Muscle layer of duodenum (tissue), 2 donors: ENCODE measurements around the gene ROS1.
"Not testable (repeated sequence)": the region's sequence is repeated elsewhere in the genome, so short reads cannot be mapped to it uniquely, and the experiment has no call there.

Source experiments
- H3K27ac ChIP-seq: one replicate; pipeline ENCODE4 v1.7.0; 2013; ENCODE audit warnings: mild to moderate bottlenecking, low read length
- H3K27me3 ChIP-seq: one replicate; pipeline ENCODE4 v1.7.0; 2013; ENCODE audit warnings: low read depth, mild to moderate bottlenecking, control low read depth, low read length
- H3K36me3 ChIP-seq, 2 donors: one replicate each; pipeline ENCODE4 v1.7.0; 2013; ENCODE audit warnings: low read length in 2 of 2, control low read depth in 1 of 2, mild to moderate bottlenecking in 1 of 2; ENCODE audit not compliant: insufficient read depth in 2 of 2, control insufficient read depth in 1 of 2
- H3K4me1 ChIP-seq, 2 donors: one replicate each; pipeline ENCODE4 v1.7.0; 2013; ENCODE audit warnings: low read length in 2 of 2, mild to moderate bottlenecking in 2 of 2, control low read depth in 1 of 2, moderate library complexity in 1 of 2; ENCODE audit not compliant: insufficient read depth in 2 of 2, control insufficient read depth in 1 of 2
- H3K4me3 ChIP-seq, 2 donors: one replicate each; pipeline ENCODE4 v1.7.0; 2013; ENCODE audit warnings: low read length in 2 of 2, low read depth in 1 of 2, mild to moderate bottlenecking in 1 of 2
- H3K9me3 ChIP-seq, 2 donors: one replicate each; pipeline ENCODE4 v1.7.0; 2013; ENCODE audit warnings: low read length in 2 of 2, control low read depth in 1 of 2, mild to moderate bottlenecking in 1 of 2; ENCODE audit not compliant: control insufficient read depth in 1 of 2
- donor health status: healthy.

ROS1 gene

DNA sequence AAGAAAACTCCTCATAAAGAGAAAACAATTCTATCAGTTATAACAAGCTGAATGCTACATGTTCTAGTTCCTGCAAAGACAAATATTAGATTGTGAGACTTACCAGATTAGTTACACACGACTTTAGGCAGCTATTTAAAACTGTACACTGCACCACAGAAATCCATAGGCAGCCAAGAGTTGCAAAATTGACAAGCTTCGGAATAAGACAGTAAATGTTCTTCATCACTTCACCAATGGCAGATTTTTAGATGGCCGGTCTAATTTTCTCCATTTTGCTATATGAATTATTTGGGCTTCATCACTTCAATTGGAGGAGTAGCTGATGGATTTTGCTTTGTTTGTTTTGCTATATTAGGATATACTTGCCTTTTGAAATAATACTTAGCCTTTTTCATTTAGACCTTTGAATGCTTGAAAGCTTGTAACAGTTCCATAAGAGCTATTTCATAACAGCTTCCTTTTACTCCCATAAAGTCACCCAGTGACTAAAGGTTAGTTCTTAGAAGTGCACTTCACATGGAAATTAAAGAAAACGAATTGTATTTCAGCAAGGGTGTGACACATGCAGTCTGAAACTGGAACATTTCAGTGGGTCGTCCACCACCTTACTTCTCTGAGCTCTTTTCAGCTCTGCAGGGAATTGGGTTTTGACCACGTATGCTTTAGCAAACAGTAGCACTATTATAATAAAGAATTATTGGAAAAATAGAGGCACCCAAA, at the start of gene ROS1:
ROS1 (minus strand) TSS at position 512 of the 723 bp plus-strand sequence; CDS start at position 226, 286 bp downstream.
- Histone ChIP-seq H3K9me3 (no peaks in the 10 kb centered on the region), H3K4me3 (no peak within 1 kb of the TSS), H3K27ac (no peak within 1 kb of the TSS), H3K36me3 (no peaks in the 10 kb centered on the region), H3K27me3 (no peaks in the 10 kb centered on the region), H3K4me1 (no peaks in the 10 kb centered on the region)

DNA sequence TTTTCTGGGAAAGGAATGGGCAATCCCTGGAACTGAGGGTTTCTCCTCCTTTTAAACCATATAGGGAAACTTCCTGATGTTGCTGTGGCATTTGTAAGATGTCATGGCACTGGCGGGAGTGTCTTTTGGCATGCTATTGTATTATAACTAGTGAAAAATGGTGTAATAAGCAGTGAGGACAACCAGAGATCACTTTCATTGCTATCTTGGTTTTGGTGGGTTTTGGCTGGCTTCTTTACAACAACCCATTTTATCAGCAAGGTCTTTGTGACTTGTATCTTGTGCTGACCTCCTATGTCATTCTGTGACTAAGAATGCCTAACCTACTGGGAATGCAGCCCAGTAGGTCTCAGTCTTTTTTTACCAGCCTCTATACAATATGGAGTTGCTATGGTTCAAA, 47.7 kb upstream of the ROS1 start:
- H3K27me3 ChIP-seq: no peaks in the 10 kb centered on the region

GRCh38 chr6:117472667-117473066, 46.9 kb upstream of the ROS1 start:
- Histone ChIP-seq H3K27me3 (no peaks in the 10 kb centered on the region), H3K27ac (no peak overlapping the region), H3K36me3 (no peaks in the 10 kb centered on the region), H3K9me3 (no peaks in the 10 kb centered on the region), H3K4me1 (no peaks in the 10 kb centered on the region), H3K4me3 (no peak overlapping the region)

More for the DNA sequence above, 47.7 kb upstream of the ROS1 start:
- Histone ChIP-seq H3K4me3 (no peak overlapping the region), H3K9me3 (no peaks in the 10 kb centered on the region), H3K27ac (no peak overlapping the region), H3K4me1 (no peaks in the 10 kb centered on the region), H3K36me3 (no peaks in the 10 kb centered on the region)

DNA sequence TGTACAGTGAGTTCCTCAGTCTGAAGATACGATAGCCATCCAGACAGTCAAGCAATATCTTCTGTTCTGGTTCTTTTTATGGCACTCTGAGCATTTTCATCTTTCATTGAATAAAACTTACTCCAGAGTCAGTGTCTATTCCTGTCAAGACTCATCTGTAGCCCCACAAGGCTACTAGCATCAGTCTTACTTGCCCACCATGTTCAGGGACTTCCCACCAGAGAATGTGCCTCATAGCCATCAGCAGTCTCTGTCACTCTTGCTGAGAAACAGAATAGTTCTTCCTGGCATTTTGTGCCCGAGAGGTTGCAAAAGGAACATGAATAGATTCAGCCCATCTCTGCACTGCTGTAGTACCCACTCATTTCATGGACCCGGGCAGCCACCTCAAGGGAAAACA, 44.0 kb upstream of the ROS1 start:
- Histone ChIP-seq H3K4me1 (no peaks in the 10 kb centered on the region), H3K9me3 (no peaks in the 10 kb centered on the region), H3K36me3 (no peaks in the 10 kb centered on the region), H3K27me3 (no peaks in the 10 kb centered on the region), H3K4me3 (no peak overlapping the region), H3K27ac (no peak overlapping the region)

- no peaks in the 10 kb centered on the region for H3K4me1 ChIP-seq
- no peak overlapping the region for H3K27ac ChIP-seq
- no peak overlapping the region for H3K4me3 ChIP-seq
- H3K36me3 ChIP-seq: no peaks in the 10 kb centered on the region
- no peaks in the 10 kb centered on the region for H3K27me3 ChIP-seq
- H3K9me3 ChIP-seq: no peaks in the 10 kb centered on the region
Measured at GRCh38 chr6:117469356-117469755, 43.6 kb upstream of the ROS1 start.

DNA sequence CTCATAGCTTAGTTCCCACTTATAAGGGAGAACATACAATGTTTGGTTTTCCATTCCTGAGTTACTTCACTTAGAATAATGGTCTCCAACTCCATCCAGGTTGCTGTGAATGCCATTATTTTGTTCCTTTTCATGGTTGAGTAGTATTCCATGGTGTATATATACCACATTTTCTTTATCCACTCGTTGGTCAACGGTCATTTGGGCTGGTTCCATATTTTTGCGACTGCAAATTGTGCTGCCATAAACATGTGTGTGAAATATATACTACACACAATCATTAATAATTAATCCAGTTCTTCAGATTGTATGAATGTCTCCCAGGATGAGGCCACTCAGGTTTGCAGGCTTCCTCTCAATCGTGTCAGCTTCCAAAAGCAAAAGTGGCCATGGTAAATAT, 42.8 kb upstream of the ROS1 start:
- not testable (repeated sequence) for H3K27ac ChIP-seq, H3K4me1 ChIP-seq, H3K36me3 ChIP-seq, H3K27me3 ChIP-seq, H3K9me3 ChIP-seq, H3K4me3 ChIP-seq

- Histone ChIP-seq H3K36me3 (no peaks in the 10 kb centered on the region), H3K4me1 (no peaks in the 10 kb centered on the region), H3K9me3 (no peaks in the 10 kb centered on the region)
Measured at GRCh38 chr6:117467876-117468275, 42.1 kb upstream of the ROS1 start.

DNA sequence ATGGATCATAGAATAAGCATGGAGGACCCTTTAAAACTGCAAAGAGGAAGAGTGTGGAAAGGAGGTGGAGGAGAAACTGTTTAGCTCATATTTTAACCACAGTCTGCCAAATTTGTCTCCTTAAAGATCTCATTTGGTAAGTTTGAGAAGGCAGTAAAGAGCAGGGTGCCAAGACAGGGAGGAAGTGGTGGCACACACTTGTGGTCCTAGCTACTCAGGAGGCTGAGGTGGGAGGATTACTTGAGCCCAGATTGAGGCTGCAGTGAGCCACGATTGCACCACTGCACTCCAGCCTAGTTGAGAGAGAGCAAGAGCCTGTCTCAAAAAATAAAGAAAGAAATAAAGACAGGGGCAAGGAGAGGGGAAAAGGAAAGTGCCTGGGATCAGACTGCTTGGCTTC, 39.9 kb upstream of the ROS1 start:
- no peaks in the 10 kb centered on the region for H3K27me3 ChIP-seq
- H3K27ac ChIP-seq: no peak overlapping the region
- no peaks in the 10 kb centered on the region for H3K4me1 ChIP-seq
- no peaks in the 10 kb centered on the region for H3K9me3 ChIP-seq
- H3K36me3 ChIP-seq: no peaks in the 10 kb centered on the region
- H3K4me3 ChIP-seq: no peak overlapping the region

More at GRCh38 chr6:117467876-117468275, 42.1 kb upstream of the ROS1 start:
- Histone ChIP-seq H3K27ac (no peak overlapping the region), H3K27me3 (no peaks in the 10 kb centered on the region), H3K4me3 (no peak overlapping the region)

DNA sequence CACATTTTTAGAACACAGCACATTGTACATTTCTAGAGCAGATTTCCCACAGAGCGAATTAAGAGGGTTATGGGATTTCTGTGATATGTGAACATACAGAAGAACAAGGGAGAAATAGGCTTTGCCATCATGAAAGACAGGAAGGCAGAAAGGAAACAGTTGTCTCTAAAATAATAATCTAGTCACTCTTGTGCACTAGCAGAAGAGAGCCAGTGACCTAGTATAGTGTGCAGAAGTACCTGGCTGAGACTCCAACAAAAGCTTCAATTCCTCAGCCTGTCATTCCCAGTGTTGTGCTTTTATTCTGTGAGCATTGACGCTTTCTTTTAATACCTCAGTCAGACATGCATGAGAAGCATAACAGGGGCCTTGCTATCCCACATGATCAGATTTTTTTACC, 39.0 kb upstream of the ROS1 start:
- no peaks in the 10 kb centered on the region for H3K4me1 ChIP-seq
- H3K4me3 ChIP-seq: no peak overlapping the region
- no peaks in the 10 kb centered on the region for H3K36me3 ChIP-seq
- H3K27me3 ChIP-seq: no peaks in the 10 kb centered on the region
- no peak overlapping the region for H3K27ac ChIP-seq
- H3K9me3 ChIP-seq: no peaks in the 10 kb centered on the region

DNA sequence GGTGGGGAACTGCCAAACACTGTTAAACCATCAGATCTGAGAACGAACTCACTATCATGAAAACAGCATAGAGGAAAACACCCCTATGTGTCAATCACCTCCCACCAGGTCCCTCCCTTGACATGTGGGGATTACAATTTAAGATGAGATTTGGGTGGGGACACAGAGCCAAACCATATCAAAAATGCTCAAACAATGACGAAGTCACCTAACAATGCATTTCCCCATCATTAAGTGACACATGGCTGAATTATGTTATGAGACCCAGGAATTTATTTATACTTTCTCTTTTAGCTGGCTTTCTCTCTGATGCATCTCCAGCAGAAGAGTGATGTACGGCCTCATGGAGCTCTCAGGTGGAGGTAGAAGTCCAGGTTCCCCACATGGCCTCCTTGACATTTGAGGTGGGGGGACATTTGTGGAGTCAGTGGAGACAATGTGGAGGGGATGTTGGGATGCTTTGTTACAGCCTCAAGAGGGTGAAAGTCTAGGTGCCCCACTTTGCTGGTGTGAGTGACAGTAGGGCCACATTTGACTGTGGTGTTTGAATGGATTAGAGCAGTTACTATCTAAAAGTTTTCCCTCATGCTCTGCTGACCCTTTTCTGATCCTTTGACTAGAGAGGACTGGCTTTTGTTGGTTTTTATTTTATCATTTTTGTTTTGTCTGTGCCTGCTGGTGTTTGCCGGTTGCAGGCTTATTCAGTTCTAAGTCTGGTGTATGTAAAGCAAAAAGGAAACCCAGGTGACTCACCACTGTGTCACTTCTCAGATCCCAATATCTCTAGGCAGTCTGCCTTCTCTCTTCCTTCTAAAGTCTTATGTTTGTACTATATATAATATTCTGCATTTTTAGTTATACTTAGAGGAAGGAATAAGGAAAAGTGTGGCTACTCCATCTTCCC, 38.3 kb upstream of the ROS1 start:
- no peaks in the 10 kb centered on the region for H3K27me3 ChIP-seq
- H3K4me1 ChIP-seq: no peaks in the 10 kb centered on the region
- H3K9me3 ChIP-seq: no peaks in the 10 kb centered on the region
- no peaks in the 10 kb centered on the region for H3K36me3 ChIP-seq
- no peak overlapping the region for H3K27ac ChIP-seq
- H3K4me3 ChIP-seq: no peak overlapping the region

GRCh38 chr6:117459204-117459944, 33.6 kb upstream of the ROS1 start:
- no peak overlapping the region for H3K27ac ChIP-seq
- no peaks in the 10 kb centered on the region for H3K27me3 ChIP-seq
- H3K4me3 ChIP-seq: no peak overlapping the region
- H3K36me3 ChIP-seq: no peaks in the 10 kb centered on the region
- H3K9me3 ChIP-seq: no peaks in the 10 kb centered on the region
- no peaks in the 10 kb centered on the region for H3K4me1 ChIP-seq
